Dermis microvascular lymphatic vessel endothelial cell (primary cell): ENCODE measurements around the gene OR5M11. TPM values are rescaled to one million over a fixed set of nuclear protein-coding genes. Genes with fewer than 3 reads are reported as not detected.
"Not testable (repeated sequence)": the region's sequence is repeated elsewhere in the genome, so short reads cannot be mapped to it uniquely, and the experiment has no call there.

Source experiments
- DNase-seq, 2 donors: peaks; one replicate each; pipeline versions ENCODE4 v3.0.0 to v3.0.0-alpha.2; 2010; ENCODE audit warnings: low read depth in 2 of 2
- total RNA-seq: library from RNA; depleted of rRNA; stranded (reverse); fragments of >200 nt; gene quantifications from 2 replicates; pipeline ENCODE4 v1.2.1, GENCODE V29; 2014

OR5M11 gene
- total RNA-seq: not detected in 2 replicates

DNA sequence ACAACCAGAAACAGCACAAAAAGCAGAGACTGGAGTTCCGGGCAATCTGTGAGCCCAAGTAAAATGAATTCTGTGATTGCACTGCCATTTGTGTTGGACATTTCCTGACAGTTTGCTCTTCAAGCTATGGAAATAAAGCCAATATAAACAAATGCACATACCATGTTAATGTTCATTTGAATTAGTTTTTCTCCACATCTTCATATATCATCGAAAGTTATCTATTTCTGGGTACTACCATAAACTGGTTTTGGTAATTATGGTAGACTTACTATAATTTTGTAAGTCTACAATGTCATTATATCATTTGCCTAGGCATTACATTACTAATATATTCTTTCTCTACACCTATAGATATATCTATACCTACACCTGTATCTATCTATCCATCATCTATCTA lies at the start of gene OR5M11:
OR5M11 (minus strand) TSS at position 101 of the 400 bp plus-strand sequence; CDS start at position 101, 0 bp downstream.
- DNase-seq: no peak

DNA sequence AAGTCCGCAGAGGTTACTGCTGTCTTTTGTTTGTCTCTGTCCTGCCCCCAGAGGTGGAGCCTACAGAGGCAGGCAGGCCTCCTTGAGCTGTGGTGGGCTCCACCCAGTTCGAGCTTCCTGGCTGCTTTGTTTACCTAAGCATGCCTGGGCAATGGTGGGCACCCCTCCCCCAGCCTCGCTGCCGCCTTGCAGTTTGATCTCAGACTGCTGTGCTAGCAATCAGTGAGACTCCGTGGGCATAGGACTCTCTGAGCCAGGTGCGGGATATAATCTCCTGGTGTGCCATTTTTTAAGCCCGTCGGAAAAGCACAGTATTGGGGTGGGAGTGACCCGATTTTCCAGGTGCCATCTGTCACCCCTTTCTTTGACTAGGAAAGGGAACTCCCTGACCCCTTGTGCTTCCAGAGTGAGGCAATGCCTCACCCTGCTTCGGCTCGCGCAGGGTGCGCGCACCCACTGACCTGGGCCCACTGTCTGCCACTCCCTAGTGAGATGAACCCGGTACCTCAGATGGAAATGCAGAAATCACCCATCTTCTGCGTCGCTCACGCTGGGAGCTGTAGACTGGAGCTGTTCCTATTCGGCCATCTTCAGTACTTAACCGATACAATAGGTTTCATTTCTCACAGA lies 49.1 kb upstream of the OR5M11 start:
- DNase-seq: not testable (repeated sequence)

DNA sequence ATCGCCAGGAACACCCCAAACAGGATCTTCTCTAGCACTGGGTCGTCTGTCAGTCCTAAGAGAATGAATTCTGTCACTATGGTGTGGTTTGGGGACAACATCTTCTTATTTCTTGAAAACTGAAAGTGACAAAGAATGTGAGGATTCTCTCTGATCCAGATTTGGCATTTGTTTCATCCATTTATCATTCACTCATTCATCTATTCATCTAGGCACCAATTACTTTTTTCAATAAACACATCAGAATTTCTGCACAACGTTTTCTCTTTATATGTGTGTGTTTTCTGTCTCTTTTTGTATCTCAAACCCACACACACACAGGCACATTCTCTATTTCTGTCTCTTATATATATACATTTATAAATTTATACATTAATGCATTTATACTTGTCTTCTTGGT lies 34.6 kb upstream of the OR5M11 start, which contains the start of gene OR5M10:
OR5M10 (minus strand) TSS at position 101 of the 400 bp plus-strand sequence; CDS start at position 101, 0 bp downstream.
- DNase-seq: no peak

DNA sequence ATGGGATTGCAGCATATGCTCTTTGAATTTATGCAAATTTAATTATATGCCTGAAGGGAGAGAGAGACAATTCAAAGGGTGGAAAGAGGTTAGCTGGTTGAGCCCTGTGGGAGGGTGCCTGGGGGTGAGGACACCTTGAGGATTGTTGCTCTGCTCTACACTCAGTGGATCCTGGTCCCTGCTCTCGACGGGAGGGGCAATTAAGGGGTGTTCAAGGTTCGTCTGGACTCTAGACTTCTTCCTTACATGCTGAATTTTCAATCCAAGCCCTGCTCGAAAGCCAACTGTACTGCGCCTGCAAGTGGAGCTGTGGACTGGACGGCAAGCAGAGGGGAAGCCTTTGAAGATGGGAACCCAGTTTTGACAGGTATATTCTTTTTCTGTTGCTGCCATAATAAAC lies 15.5 kb upstream of the OR5M11 start:
- DNase-seq: no peak

DNA sequence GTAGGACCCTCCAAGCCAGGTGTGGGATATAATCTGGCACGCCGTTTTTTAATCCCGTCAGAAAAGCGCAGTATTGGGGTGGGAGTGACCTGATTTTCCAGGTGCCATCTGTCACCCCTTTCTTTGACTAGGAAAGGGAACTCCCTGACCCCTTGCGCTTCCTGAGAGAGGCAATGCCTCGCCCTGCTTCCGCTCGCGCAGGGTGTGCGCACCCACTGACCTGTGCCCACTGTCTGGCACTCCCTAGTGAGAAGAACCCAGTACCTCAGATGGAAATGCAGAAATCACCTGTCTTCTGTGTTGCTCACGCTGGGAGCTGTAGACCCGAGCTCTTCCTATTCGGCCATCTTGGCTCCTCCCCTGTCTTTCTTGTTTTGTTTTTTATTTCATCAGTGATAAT lies 11.6 kb upstream of the OR5M11 start:
- DNase-seq: not testable (repeated sequence)

DNA sequence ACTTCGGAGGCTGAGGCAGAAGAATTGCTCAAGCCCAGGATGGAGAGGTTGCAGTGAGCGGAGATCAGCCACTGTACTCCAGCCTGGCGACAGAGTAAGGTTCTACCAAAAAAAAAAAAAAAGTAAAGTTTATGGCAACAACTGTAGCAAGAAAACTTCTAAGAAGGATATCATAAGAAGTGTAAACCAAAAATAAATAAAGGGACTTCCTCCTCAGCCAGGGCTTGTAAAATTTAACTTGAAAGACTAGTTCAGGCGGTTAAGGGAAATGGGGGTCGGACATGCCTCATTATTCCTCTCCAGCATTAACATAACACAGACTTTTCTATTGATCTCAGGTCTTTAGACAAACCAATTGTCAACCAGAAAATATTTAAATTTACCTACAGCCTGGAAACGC lies 2.5 kb upstream of the OR5M11 start:
- DNase-seq: no peak

DNA sequence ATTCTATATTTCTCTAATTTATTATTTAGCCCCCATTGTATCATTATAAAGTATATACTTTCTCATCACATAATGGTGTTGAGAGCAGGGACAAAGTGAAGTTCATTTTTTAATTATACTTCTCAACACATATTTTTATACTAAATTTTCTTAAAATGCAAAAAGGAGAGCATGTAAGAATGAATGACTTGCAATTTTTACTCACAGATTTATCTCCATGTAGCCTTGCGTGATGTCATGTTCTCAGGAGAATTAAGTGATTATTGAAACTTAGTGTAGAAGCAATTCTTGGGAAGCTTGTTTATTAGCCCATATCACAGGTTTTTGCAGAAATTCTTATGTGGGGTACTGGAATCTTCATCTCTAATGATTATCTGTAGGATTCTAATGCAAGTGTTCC lies 682 bp upstream of the OR5M11 start:
- DNase-seq: no peak

DNA sequence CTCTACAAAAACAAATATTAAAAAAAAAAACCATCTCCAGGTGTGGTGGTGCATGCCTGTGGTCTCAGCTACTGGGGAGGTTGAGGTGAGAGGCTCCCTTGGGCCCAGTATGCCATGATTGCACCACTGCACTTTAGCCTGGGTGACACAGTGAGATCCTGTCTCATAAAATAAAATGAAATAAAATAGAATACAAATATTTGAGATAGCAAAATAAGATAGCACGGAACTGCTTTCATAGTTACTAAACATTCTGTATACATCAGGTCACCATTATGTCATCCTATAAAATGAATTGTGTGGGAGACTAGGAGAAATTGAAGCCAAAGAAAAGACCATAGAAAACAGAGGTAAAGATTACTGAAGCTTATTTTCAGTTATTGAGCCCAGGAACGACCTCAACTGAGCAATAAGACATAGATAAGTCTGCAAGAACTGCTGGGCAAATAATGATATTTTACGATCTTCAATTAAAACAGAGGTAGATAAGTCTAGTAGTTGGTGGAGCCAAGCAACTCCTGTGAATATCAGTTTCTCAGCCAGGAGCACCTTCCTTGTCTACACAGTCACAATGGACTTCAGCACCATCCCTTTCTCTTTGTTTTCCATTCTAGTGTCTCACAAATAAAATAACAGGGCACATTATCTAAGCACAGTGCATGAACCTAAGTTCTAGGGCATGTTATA lies 9.9 kb downstream of the OR5M11 start:
- DNase-seq: no peak

DNA sequence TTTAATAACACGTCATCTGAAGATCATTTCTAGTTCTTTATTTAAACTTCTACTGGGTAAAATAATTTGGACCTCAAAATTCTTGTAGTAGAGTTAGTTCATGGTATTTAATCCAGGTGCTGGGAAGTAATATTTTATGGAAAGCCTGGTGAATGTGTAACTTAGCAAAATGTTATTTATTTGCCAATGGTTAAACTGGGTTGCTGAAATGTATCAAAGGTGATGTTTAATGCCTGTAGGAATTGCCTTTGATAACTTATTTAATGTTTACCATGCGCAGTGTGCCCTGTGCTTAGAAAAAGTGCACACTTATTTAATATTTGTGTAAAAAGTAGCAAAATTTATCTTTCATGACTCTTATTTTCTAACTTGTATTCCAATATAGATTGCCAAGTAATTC lies 11.2 kb downstream of the OR5M11 start:
- DNase-seq: no peak

DNA sequence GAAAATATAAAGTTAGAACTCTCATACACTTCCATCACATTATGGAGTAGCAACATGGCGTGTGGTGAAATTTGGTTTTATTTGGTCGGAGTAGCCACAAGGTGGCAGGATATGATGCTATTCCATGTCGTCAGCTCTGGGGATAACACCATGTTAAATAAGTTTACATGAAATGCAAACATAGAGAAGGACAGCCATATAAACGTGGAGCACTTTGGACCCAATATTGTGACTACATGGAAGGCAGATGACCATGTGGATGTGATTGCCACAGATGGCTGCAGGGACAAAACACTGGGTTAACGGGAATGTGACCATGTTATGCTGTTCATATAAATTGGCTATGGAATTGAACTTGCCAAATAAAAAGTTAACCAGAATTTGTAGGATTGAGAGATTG lies 21.0 kb downstream of the OR5M11 start:
- no peak for DNase-seq

DNA sequence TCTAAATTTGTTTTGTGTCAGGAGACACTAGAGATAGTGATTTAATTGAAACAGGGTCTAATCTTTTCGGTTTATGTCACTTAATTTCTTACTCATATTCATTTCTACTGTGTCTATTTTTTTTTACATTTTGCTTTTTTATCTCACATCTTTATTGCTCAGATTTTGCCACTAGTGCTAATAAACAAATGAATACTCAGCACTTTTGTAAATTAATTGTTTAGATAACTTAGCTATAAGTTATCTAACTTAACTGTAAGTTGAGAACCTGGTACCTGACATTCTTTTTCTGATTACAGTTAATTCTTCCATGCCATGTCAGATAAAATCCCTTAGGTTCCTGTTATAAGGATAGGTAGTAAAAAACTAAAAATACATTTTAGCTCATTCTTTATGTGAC lies 29.8 kb downstream of the OR5M11 start:
- DNase-seq: no peak

DNA sequence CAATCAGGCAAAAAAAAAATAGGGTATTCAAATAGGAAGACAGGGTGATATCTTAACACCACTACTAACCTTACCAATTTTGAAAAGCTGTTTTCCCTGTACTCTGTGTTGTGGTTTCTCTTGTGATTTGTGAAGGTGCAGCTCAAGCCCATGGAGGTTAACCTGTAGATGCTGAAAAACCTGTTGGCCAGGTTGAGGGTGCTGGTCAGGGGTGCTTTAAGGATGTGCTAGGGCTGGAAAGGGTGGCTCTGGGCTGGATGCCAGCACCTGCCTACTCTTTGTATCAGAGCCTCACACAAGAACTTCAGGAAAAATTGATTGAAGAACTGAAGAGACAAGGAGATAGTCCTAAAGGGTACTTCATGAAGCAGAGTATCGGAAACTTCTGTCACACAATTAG lies 33.6 kb downstream of the OR5M11 start:
- DNase-seq: no peak

DNA sequence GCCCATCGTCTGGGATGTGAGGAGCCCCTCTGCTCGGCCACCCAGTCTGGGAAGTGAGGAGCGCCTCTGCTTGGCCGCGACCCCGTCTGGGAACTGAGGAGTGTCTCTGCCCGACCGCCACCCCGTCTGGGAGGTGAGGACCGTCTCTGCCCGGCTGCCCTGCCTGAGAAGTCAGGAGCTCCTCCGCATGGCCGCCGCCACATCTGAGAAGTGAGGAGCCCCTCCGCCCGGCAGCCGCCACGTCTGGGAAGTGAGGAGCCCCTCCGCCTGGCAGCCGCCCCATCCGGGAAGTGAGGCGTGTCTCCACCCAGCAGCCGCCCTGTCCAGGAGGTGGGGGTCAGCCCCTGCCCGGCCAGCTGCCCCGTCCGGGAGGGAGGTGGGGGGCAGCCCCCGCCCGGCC lies 46.0 kb downstream of the OR5M11 start:
- no peak for DNase-seq

DNA sequence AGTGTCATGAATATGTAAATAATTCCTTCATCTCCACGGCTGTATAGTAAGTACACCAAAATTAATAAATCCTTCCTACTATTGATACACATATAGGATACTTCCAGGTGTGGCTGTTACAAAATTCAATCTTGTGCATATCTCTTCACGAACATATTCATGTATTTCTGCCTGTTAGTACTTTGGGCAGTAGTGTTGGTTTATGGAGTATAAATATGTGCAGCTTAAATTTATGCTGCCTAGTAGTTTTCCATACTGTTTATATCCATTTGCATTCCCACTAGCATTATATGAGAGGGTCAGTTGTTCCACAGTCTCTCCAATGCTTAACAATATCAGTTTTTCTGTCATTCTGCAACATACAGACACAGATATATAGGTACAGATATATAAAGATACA lies 47.9 kb downstream of the OR5M11 start:
- no peak for DNase-seq

Other genes with a start within 250 kb of the OR5M11 start
- not detected in 2 replicates for gene OR8K3, start 228.1 kb downstream of the OR5M11 start, total RNA-seq
- not detected in 2 replicates for gene OR8K1, start 197.2 kb downstream of the OR5M11 start, total RNA-seq
- not detected in 2 replicates for gene OR8J1, start 189.0 kb downstream of the OR5M11 start, total RNA-seq
- not detected in 2 replicates for gene OR8U1, start 167.6 kb downstream of the OR5M11 start, total RNA-seq
- not detected in 2 replicates for gene OR5AL1, start 130.6 kb downstream of the OR5M11 start, total RNA-seq
- gene OR5M3, start 69.9 kb downstream of the OR5M11 start, total RNA-seq: not detected in 2 replicates
- gene OR5M8, start 51.9 kb downstream of the OR5M11 start, total RNA-seq: not detected in 2 replicates
- gene OR5M10, start 34.5 kb upstream of the OR5M11 start, total RNA-seq: not detected in 2 replicates
- not detected in 2 replicates for gene OR5M1, start 71.6 kb upstream of the OR5M11 start, total RNA-seq
- gene OR5AP2, start 99.2 kb upstream of the OR5M11 start, total RNA-seq: not detected in 2 replicates
- not detected in 2 replicates for gene OR5AR1, start 120.4 kb upstream of the OR5M11 start, total RNA-seq
- gene OR9G1, start 155.8 kb upstream of the OR5M11 start, total RNA-seq: not detected in 2 replicates
- gene OR9G4, start 205.4 kb upstream of the OR5M11 start, total RNA-seq: not detected in 2 replicates